GM19468 (cell line): ENCODE measurements around the gene PLXNB1.

ENCODE experiments used
- ATAC-seq: cut with Tn5 transposase; IDR thresholded peaks from one replicate; pipeline ENCODE4 v1.9.1; 2021; ENCODE audit warnings: mild to moderate bottlenecking, moderate library complexity, moderate number of reproducible peaks; ENCODE audit not compliant: unreplicated experiment; ENCODE audit errors: extremely low read depth

The PLXNB1 gene

DNA sequence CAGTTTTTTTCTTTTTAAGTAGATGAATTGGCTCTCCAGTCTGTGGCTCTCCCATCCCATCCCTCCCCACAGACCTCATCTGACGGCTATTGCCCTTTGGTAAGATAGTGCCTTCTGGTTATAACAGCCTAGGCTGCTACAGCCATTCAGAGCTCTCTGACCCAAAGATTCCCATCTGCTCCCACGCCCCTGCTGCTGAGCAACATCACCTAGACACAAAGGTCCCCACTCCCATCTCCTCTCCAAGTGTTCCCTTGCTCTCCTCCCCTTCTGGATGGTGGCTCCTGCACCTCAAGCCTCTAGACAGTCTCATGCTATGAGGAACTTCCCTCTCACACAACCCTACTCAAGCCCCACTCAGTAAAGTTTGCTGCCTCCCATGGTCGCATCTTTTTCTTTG is 34.2 kb downstream of the PLXNB1 start:
- no peak for ATAC-seq

GRCh38 chr3:48394391-48394790 is 35.5 kb downstream of the PLXNB1 start:
- ATAC-seq = no peak

DNA sequence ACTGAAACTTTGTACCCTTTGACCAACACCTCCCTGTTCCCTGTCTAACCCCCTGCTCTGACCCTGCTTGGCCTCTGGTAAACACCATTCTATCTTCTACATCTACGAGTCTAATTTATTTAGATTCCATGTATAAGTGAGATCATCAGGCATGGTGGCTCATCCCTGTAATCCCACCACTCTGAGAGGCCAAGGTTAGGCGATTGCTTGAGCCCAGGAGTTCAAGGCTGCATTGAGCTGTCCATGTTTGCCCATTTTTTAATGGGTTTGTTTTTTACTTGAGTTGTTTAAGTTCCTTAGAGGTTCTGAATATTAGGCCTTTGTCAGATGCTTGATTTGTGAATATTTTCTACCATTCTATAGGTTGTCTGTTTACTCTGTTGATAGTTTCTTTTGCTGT is 40.9 kb downstream of the PLXNB1 start:
- no peak for ATAC-seq

- ATAC-seq = no peak
Measured at GRCh38 chr3:48387634-48388033, 42.3 kb downstream of the PLXNB1 start.

- no peak for ATAC-seq
Measured at GRCh38 chr3:48372862-48373435, 56.9 kb downstream of the PLXNB1 start.

GRCh38 chr3:48372377-48372770 is 57.5 kb downstream of the PLXNB1 start:
- ATAC-seq = no peak

DNA sequence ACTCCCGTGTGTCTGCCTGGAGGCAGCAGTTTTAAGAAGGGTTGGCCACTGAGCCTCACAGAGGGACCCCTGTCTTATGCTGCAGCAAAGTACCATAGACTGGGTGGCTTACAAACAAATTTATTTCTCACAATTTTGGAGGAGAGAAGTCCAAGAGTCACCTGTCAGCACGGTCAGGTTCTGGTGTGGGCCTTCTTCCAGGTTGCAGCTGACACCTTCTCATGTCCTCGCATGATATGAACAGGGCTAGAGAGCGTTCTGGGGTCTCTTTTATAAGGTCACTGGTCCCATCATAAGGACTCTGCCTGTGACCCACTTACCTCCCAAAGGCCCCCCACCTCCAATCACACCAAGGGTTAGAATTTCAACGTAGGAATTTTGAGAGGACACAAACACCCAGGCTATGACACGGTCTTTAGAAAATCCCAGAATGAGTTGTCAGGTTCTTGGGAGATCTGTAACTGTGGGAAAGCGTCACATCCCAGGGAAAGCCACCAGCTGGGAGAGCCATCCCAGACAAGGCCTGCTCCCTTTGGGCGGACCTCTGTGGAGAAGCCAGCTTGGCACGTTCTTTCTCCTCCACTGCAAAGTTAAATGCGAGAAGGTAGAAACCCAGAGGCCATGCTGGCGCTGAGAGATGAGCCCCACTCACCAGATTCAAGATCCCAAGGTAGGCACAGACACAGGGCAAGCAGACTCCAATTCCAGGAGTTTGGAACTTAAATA is 58.1 kb downstream of the PLXNB1 start, which contains the start of gene FBXW12:
Gene FBXW12 (plus strand): TSS at position 569 of the 726 bp plus-strand sequence. CDS start 549 bp downstream, outside the sequence.
- ATAC-seq = no peak

GRCh38 chr3:48370333-48370713 is 59.6 kb downstream of the PLXNB1 start:
- no peak for ATAC-seq

GRCh38 chr3:48369693-48370332 is 60.1 kb downstream of the PLXNB1 start:
- ATAC-seq = no peak

- ATAC-seq = no peak
Measured at GRCh38 chr3:48367201-48367600, 62.7 kb downstream of the PLXNB1 start.

- ATAC-seq = no peak
Measured at GRCh38 chr3:48364840-48365239, 65.0 kb downstream of the PLXNB1 start.

DNA sequence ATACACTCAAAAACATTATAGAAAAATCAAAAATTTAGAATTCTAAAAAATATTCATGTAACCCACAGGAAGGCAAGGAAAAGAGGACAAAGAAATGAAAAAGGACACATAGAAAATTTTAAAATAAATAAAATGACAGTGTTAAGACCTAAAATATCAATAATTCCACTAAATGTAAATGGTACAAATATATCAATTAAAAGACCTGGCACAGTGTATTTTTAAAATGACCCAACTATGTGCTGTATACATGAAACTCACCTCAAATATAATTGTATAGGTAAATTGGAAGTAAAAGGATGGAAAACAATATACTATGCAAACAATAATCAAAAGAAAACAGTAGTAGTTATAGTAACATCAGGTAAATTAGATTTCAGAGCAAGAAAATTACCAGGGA is 68.0 kb downstream of the PLXNB1 start:
- no peak for ATAC-seq

- ATAC-seq = no peak
Measured at GRCh38 chr3:48356419-48356818, 73.5 kb downstream of the PLXNB1 start.

DNA sequence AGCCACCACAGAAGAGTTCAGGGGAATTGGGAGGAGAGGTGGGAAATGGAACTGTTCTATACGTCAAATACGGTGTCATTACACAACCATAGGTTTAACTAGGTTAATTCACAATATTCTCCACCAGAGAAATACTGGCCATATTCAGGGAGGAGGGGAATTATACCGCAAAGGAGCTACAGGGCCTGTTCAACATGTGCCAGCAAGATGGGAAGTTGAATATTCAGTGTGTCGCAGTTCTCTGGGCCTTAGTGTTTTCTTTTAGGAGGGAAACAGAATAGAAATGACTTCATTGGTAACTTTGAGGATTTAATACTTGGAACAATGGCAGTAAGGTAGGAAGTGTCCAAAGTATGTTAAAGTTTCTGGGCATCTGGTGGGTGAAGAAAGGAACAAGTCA is 75.9 kb downstream of the PLXNB1 start:
- ATAC-seq = no peak
